A673 (cell line): Measurements from ENCODE around the gene INVS.

ENCODE experiments used
- EZH2 ChIP-seq: fragments of 200-600 bp; sonication (generic); IDR thresholded peaks from 2 replicates; pipeline ENCODE4 v1.6.1; 2017; ENCODE audit warnings: borderline replicate concordance, low read depth, mild to moderate bottlenecking, mixed read lengths, antibody characterized with exemption, low read length; ENCODE audit not compliant: poor library complexity, severe bottlenecking
- TF ChIP-seq, protein P1 (sequence below): fragments of 300-800, 200-600 bp; sonication (generic); conservative IDR thresholded peaks from 2 replicates; pipeline ENCODE4 v1.5.1; 2017; ENCODE audit warnings: low read depth, mild to moderate bottlenecking, antibody characterized with exemption, low read length, moderate library complexity, mixed read lengths

DNA sequence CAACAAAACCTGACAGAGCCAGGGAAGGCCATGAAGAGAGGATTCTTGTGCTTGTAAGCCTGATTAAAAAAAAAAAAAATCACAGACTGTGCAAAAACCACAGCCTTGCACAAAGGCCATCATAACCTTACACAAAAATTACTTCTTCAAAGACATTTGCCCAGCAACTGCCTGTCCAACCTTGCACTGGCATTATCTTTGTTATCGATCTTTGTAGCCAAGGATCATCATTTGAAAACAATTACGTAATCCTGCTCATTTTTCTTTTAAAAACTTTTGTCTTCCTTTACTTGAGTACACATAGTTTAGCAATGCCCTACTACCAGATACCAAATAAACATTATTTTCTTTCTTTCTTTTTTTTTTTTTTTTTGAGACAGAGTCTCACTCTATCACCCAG is 128.6 kb downstream of the INVS start:
- TF ChIP-seq, protein P1, sequence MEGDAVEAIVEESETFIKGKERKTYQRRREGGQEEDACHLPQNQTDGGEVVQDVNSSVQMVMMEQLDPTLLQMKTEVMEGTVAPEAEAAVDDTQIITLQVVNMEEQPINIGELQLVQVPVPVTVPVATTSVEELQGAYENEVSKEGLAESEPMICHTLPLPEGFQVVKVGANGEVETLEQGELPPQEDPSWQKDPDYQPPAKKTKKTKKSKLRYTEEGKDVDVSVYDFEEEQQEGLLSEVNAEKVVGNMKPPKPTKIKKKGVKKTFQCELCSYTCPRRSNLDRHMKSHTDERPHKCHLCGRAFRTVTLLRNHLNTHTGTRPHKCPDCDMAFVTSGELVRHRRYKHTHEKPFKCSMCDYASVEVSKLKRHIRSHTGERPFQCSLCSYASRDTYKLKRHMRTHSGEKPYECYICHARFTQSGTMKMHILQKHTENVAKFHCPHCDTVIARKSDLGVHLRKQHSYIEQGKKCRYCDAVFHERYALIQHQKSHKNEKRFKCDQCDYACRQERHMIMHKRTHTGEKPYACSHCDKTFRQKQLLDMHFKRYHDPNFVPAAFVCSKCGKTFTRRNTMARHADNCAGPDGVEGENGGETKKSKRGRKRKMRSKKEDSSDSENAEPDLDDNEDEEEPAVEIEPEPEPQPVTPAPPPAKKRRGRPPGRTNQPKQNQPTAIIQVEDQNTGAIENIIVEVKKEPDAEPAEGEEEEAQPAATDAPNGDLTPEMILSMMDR, result no peak
- TF ChIP-seq EZH2, result no peak
